ENCODE results near the gene PML. TPM values are rescaled to one million over a fixed set of nuclear protein-coding genes. Genes with fewer than 3 reads are reported as not detected.
A peak's percentile ranks its signal among the peaks of the same experiment; 100 is the strongest.

Gene PML
- polyA plus RNA-seq, 1 donor (not counting 4 experiments of a cell fraction or from before 2014, with no cell fraction given): 20.5 TPM

- Histone ChIP-seq H3K4me3 (ENCODE audit: control insufficient read depth in 2 of 3, extremely low read depth in 1 of 3, insufficient read depth in 2 of 3, low read depth in 1 of 3, low read length in 3 of 3) (no peak overlapping the region), H3K9ac (ENCODE audit: control insufficient read depth, extremely low read depth, insufficient read depth, low read length) (peak overlapping the region; percentile 60), H3K9me3 (ENCODE audit: control insufficient read depth, low read depth, low read length) (no peaks in the 10 kb centered on the region), H3K9me1 (ENCODE audit: control insufficient read depth, extremely low read depth, insufficient read depth, low read length) (no peaks in the 10 kb centered on the region), H3K4me1 (ENCODE audit: control insufficient read depth, extremely low read depth, insufficient read depth, low read length) (peaks cover 78% of the 10 kb centered on the region), H2AFZ (ENCODE audit: control insufficient read depth, low read length) (no peak overlapping the region), H3K36me3 (ENCODE audit: control insufficient read depth in 2 of 2, extremely low read depth in 1 of 2, insufficient read depth in 2 of 2, low read length in 2 of 2) (peaks cover 0 to 4% of the 10 kb centered on the region in 2 experiments), H3K27ac (ENCODE audit: control insufficient read depth, insufficient read depth, low read length) (peak overlapping the region; percentile 83), H3K4me2 (ENCODE audit: control insufficient read depth, extremely low read depth, insufficient read depth, low read depth, low read length) (peak overlapping the region; percentile 49), H4K20me1 (ENCODE audit: control insufficient read depth, extremely low read depth, insufficient read depth, low read length) (no peaks in the 10 kb centered on the region), H3K79me2 (ENCODE audit: control insufficient read depth, insufficient read depth, low read length) (no peaks in the 10 kb centered on the region), H3K27me3 (ENCODE audit: control insufficient read depth, extremely low read depth, insufficient read depth, low read length) (no peaks in the 10 kb centered on the region)
- FAIRE-seq: no peak
- dilution Hi-C loops (cut with MboI; ENCODE audit: extremely low pct_ligation_motif_present, low sequenced_read_pairs): no loop called here
- no peak for DNase-seq (ENCODE audit: low read depth, low spot score)
- TF ChIP-seq EZH2 (IDR thresholded peaks at IDR 0.05; ENCODE audit: low read length): no peak
- TF ChIP-seq CTCF (optimal IDR thresholded peaks at IDR 0.05 in 1 of 3, IDR thresholded peaks at IDR 0.05 in 1 of 3, conservative IDR thresholded peaks at IDR 0.05 in 1 of 3; ENCODE audit: extremely low read depth in 1 of 3, insufficient read depth in 2 of 3, low read length in 3 of 3): no peak
Observed at GRCh38 chr15:73988445-73988969, 6.0 kb upstream of the PML start.

- Histone ChIP-seq H3K27me3 (ENCODE audit: control insufficient read depth, extremely low read depth, insufficient read depth, low read length) (no peaks in the 10 kb centered on the region), H3K4me1 (ENCODE audit: control insufficient read depth, extremely low read depth, insufficient read depth, low read length) (peaks cover 76% of the 10 kb centered on the region), H3K9me3 (ENCODE audit: control insufficient read depth, low read depth, low read length) (no peaks in the 10 kb centered on the region), H4K20me1 (ENCODE audit: control insufficient read depth, extremely low read depth, insufficient read depth, low read length) (no peaks in the 10 kb centered on the region), H3K79me2 (ENCODE audit: control insufficient read depth, insufficient read depth, low read length) (no peaks in the 10 kb centered on the region), H3K9me1 (ENCODE audit: control insufficient read depth, extremely low read depth, insufficient read depth, low read length) (no peaks in the 10 kb centered on the region), H3K9ac (ENCODE audit: control insufficient read depth, extremely low read depth, insufficient read depth, low read length) (peak overlapping the region; percentile 60), H3K27ac (ENCODE audit: control insufficient read depth, insufficient read depth, low read length) (peak overlapping the region; percentile 83), H3K36me3 (ENCODE audit: control insufficient read depth in 2 of 2, extremely low read depth in 1 of 2, insufficient read depth in 2 of 2, low read length in 2 of 2) (no peaks in the 10 kb centered on the region), H3K4me3 (ENCODE audit: control insufficient read depth in 2 of 3, extremely low read depth in 1 of 3, insufficient read depth in 2 of 3, low read depth in 1 of 3, low read length in 3 of 3) (peak overlapping the region in 1 of 3 experiments; percentile 7), H2AFZ (ENCODE audit: control insufficient read depth, low read length) (no peak overlapping the region), H3K4me2 (ENCODE audit: control insufficient read depth, extremely low read depth, insufficient read depth, low read depth, low read length) (peak overlapping the region; percentile 49)
- peak; percentile 93 for FAIRE-seq
- dilution Hi-C loops (cut with MboI; ENCODE audit: extremely low pct_ligation_motif_present, low sequenced_read_pairs): no loop called here
- DNase-seq (ENCODE audit: low read depth, low spot score): no peak
- TF ChIP-seq CTCF (optimal IDR thresholded peaks at IDR 0.05 in 1 of 3, IDR thresholded peaks at IDR 0.05 in 1 of 3, conservative IDR thresholded peaks at IDR 0.05 in 1 of 3; ENCODE audit: extremely low read depth in 1 of 3, insufficient read depth in 2 of 3, low read length in 3 of 3) (no peak), EZH2 (IDR thresholded peaks at IDR 0.05; ENCODE audit: low read length) (no peak)
Observed at GRCh38 chr15:73989001-73989798, 5.3 kb upstream of the PML start.

Data from keratinocyte (primary cell).